ENCODE data around the gene HDAC4. TPM values are rescaled to one million over a fixed set of nuclear protein-coding genes. Genes with fewer than 3 reads are reported as not detected.

HDAC4 gene
- total RNA-seq, 4 donors from 2014 or later = 24.8 to 82.9 (median 41.3) TPM

DNA sequence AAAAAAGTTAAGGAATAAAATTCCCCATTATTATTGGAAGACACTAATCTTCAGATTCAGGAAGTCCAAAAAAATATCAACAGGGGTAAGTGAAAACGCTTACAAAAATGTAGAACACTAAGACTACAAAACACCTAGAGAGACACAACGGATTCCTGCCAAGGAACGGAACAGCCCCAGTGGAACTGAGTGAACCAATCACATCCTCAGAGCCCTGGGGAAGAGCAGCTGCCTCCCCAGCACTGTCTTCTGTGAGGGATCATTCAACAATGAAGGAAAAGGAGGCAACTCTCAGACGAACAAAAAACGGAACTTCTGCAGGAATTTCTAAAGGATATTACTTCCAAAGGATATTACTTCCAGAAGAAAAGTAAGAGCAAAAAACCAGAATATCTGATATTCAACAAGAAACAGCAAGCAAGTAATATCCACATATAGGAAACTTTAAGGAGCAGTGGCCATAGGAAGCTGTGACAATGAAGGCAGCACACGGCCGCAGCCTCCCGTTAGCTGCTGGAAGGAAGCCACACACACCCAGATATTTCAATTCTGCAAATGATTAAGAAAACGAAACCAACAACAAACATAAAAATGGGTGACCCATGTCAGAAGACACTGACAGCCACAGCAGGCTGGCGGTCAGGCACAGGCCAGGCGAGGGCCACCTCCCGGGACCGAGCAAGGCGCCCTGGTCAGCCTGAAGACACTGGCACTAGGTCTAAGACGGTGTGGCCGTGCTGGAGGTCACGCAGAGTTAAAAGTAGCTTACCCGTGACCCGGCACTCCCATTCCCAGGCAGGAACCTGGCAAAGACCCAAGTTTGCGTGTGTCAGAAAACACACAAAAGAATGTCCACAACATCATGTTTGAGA lies 81.8 kb downstream of the HDAC4 start:
- TF ChIP-seq, protein P1, sequence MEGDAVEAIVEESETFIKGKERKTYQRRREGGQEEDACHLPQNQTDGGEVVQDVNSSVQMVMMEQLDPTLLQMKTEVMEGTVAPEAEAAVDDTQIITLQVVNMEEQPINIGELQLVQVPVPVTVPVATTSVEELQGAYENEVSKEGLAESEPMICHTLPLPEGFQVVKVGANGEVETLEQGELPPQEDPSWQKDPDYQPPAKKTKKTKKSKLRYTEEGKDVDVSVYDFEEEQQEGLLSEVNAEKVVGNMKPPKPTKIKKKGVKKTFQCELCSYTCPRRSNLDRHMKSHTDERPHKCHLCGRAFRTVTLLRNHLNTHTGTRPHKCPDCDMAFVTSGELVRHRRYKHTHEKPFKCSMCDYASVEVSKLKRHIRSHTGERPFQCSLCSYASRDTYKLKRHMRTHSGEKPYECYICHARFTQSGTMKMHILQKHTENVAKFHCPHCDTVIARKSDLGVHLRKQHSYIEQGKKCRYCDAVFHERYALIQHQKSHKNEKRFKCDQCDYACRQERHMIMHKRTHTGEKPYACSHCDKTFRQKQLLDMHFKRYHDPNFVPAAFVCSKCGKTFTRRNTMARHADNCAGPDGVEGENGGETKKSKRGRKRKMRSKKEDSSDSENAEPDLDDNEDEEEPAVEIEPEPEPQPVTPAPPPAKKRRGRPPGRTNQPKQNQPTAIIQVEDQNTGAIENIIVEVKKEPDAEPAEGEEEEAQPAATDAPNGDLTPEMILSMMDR (IDR thresholded peaks at IDR 0.05; ENCODE audit: low read depth) = no peak

DNA sequence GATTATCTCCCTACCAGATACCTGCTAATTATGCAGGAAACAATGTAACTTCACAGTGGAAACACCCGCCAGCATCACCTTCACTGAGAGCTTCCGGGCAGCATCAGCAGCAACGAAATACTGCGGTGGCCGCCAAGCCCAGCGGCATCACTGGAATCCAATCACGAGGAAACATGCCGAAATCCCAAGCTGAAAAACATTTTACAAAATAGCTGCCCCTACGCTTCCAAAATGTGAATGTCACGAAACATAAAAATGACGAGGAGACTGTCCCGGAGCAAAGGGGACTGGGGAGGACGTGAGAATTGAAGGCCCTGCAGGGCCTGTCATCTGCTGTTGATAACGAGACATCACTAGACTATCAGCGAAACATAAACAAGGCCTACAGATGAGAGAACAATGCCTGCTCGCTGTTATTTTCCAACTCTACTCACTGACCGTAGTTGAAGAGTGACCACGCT lies 82.6 kb downstream of the HDAC4 start:
- TF ChIP-seq, protein P1 (IDR thresholded peaks at IDR 0.05; ENCODE audit: low read depth) = no peak

DNA sequence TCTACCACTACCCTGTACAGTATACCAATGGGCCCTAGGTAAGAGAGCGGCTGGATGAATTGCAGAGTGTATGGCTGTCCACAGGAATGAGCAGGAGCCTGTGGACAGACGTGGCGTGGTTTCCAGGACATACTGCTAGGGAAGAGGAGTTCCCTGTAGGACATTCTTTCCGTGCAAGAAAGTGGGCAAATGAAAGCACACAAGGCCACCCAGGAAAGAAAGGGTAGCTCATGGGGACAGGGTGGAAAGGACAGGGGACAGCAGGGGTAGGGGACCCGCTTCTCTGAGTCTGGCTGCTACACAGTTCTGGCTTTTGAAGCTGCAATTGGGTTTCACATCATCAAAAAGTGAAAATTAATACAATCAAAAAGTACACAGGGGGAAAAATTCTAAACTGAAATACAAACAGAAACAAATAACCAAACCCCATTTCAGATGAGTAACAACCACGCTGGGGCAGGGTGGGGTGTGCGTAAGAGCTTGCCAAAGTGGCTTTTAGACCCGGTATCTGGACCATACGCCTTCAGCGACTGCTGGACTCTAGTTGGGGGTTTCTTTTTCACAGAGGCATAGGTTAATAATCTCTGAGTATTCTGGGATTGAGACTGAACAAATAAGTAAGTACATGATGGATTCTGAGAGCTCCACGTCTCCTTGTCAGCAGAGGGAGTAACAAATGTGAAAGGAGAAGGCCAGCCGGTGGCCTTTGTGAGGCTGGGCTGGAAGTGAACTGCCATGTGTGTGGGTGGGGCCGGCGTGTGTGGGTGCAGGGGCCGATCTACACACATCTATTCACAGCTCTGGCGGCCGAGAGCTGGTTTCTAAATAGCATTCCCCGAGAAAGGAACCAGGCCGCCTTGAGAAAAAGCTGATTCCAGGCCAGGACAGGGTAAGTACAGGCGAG lies 84.0 kb downstream of the HDAC4 start:
- TF ChIP-seq, protein P1 (IDR thresholded peaks at IDR 0.05; ENCODE audit: low read depth) = no peak

DNA sequence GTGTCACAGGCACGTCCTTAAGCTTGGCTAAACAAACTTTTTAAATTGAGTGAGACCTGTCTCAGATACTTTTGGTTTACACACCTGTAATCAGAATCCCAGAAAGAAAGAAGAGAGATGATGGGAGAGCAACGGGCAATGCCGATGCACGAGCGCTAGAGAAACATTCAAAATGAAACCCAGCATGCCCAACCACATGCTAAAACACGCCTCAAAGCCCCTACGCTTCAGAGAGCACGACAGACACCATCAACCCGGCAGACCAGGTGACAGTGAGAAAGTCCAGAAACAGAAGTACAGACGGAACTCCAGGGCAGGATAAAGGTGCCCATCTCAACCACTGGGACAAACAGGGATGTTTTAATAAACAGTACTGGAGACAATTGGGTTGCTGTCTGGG lies 85.5 kb downstream of the HDAC4 start:
- TF ChIP-seq, protein P1 (IDR thresholded peaks at IDR 0.05; ENCODE audit: low read depth) = no peak

DNA sequence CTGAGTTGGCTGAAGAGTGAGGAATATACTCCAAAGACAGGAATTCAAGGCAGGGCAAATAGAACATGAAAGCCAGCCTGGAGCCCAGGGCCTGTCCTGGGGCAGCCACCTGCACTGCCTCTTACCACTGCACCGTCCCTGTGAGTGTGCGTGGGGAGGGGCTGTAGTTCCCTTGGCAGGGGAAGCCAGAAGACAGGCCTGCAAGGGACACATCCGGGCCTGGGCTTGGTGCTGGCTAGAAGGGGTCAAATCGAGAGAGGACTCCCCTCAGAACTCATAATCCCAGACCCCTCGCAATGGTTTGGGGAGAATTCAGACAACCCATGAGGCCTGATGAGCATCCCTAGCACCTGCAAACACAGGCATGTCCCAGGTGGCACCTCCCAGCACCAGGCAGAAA lies 87.0 kb downstream of the HDAC4 start:
- TF ChIP-seq, protein P1 (IDR thresholded peaks at IDR 0.05; ENCODE audit: low read depth) = no peak

DNA sequence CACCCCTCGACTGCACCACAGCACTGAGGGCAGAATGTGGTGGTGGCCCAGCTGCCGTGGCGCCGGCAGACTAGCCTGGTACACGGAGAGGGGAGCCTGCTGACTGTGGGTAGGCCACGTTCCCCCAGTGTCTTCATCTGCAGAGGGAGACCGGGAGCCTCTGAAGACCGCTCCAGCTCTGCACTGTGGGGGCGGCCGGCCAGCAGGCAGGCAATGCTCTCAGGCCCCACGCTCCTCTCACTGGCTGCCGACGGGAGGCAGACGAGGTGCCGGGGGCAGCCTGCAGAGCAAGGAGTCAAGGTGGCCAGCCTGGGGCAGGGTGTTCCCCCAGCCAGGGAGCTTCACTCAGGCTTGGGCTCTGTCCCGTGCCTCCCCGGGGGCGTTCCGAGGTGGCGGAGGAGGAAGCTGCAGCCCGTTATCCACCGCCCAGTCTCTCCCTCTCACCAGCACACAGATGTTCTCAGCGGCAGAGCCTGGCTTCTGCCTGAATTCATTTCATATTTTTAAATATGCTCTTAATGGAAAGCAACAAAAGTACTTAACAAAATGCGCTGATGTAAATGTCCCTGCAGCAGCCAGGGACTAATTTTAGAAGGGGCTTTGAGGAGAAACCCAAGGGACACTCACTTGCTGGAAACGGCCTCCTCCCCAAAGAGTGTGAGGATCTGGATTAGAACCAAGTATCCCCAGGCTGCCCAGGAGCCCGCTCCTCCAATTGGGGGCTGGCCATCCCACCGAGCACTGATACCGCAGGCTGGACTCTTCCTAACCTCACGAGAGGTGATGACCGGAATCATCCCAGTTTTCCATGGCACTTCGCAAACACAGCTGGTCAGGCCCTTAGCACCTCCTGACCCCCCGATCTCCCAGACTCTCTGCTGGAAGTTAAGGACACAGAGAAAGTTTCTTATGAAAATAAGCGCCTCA lies 87.8 kb downstream of the HDAC4 start:
- TF ChIP-seq, protein P1 (IDR thresholded peaks at IDR 0.05; ENCODE audit: low read depth) = no peak

Data from subcutaneous adipose tissue (tissue), 4 donors.